Naive B cell (primary cell): Measurements from ENCODE around the gene BFSP2. TPM values are rescaled to one million over a fixed set of nuclear protein-coding genes. Genes with fewer than 3 reads are reported as not detected.

ENCODE experiments used
- ATAC-seq, 2 donors: fragments of 150-1000 bp; cut with Tn5 transposase; 2 replicates each; pipeline ENCODE4 v1.10.0; 2021; ENCODE audit warnings: low read depth in 2 of 2, mild to moderate bottlenecking in 2 of 2, moderate library complexity in 2 of 2
- DNase-seq: peaks from one replicate; pipeline ENCODE4 v3.0.0; 2022
- H3K27ac Mint-ChIP-seq, 6 donors: one replicate each; pipeline ENCODE4 v1.8.0; 2020 to 2022; ENCODE audit warnings: mild to moderate bottlenecking in 6 of 6, mixed read lengths in 6 of 6, moderate library complexity in 5 of 6, inconsistent platforms in 2 of 6
- H3K27me3 Mint-ChIP-seq, 3 donors: one replicate each; pipeline ENCODE4 v1.8.0; 2021 to 2022; ENCODE audit warnings: mixed read lengths in 3 of 3, mild to moderate bottlenecking in 1 of 3
- H3K36me3 Mint-ChIP-seq, 2 donors: one replicate each; pipeline ENCODE4 v1.8.0; 2020 to 2022; ENCODE audit warnings: mixed read lengths in 2 of 2, inconsistent platforms in 1 of 2, mild to moderate bottlenecking in 1 of 2
- H3K4me1 Mint-ChIP-seq, 3 donors: one replicate each; pipeline ENCODE4 v1.8.0; 2020 to 2022; ENCODE audit warnings: mixed read lengths in 3 of 3, inconsistent platforms in 1 of 3, mild to moderate bottlenecking in 1 of 3, moderate library complexity in 1 of 3
- H3K4me3 Mint-ChIP-seq, 8 donors: one replicate each; pipeline ENCODE4 v1.8.0; 2020 to 2022; ENCODE audit warnings: mild to moderate bottlenecking in 8 of 8, mixed read lengths in 8 of 8, moderate library complexity in 8 of 8, inconsistent platforms in 2 of 8
- H3K9me3 Mint-ChIP-seq, 7 donors: one replicate each; pipeline ENCODE4 v1.8.0; 2020 to 2022; ENCODE audit warnings: mixed read lengths in 7 of 7, mild to moderate bottlenecking in 5 of 7, inconsistent platforms in 2 of 7, moderate library complexity in 1 of 7
- polyA plus RNA-seq, 6 donors: library from polyadenylated mRNA; unstranded; fragments of 300-500 nt; fragmentation: Illumina TruSeq; gene quantifications; one replicate each; pipeline ENCODE4 v1.2.3, GENCODE V29; 2021; ENCODE audit warnings: low read depth in 6 of 6

The BFSP2 gene
- polyA plus RNA-seq, 6 donors from 2014 or later, result 0.94 to 3.3 (median 2.5) TPM; not detected in 2

DNA sequence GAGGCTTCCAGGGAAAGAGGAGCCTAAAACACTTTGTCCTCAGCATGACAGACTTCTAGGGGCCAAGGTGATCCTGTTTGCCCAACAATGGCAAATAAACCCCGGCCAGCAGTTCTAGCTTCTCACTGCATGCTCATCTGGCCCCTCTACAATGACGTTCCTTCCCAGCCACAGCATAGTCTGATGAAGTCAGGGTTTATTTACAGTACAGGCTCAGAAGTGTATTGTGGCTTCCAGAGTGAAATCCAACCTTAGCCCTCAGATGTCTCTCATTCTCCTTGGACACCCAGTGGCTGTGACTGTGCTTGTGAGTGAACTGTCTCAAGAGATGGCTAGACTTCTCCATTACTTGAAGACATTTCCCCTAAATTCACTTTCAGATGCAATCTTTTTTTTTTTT, 40.8 kb downstream of the BFSP2 start:
- H3K9me3 Mint-ChIP-seq, result peaks cover 7 to 14% (median 11%) of the 10 kb centered on the region in 7 donors
- DNase-seq, result no peak
- no peak overlapping the region for H3K4me3 Mint-ChIP-seq
- H3K4me1 Mint-ChIP-seq, result peaks cover 29 to 45% (median 35%) of the 10 kb centered on the region in 3 donors
- H3K36me3 Mint-ChIP-seq, result peaks cover 8 to 12% of the 10 kb centered on the region in 2 donors
- H3K27me3 Mint-ChIP-seq, result peaks cover 9 to 19% (median 11%) of the 10 kb centered on the region in 3 donors
- peak overlapping the region in 1 of 6 donors; percentile 28 for H3K27ac Mint-ChIP-seq
- no peak for ATAC-seq

DNA sequence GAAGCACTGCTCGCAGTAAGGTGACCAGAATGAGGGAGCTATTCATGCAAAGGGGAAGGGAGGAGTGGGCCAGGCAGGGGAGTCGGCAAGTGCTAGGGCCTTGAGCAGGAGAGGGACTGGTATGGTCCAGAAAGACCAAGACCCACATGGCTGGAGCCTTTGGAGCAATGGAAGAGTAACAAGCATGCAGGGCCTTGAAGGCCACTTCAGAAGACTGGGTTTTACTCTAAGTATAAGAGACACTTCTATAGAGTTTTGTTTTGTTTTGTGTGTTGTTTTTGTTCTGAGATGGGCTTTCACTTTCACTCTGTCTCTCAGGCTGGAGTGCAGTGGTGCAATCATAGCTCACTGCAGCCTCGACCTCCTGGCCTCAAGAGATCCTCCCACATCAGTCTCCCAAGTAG, 42.0 kb downstream of the BFSP2 start:
- ATAC-seq (peak; percentile 56 to 69), DNase-seq (no peak)

GRCh38 chr3:133442518-133442917, 42.7 kb downstream of the BFSP2 start:
- peaks cover 8 to 12% of the 10 kb centered on the region in 2 donors for H3K36me3 Mint-ChIP-seq
- H3K27ac Mint-ChIP-seq, result peak overlapping the region in 1 of 6 donors; percentile 8
- peaks cover 39 to 48% (median 42%) of the 10 kb centered on the region in 3 donors for H3K4me1 Mint-ChIP-seq
- peaks cover 7 to 14% (median 11%) of the 10 kb centered on the region in 7 donors for H3K9me3 Mint-ChIP-seq
- no peak for ATAC-seq
- no peak for DNase-seq
- H3K4me3 Mint-ChIP-seq, result peak overlapping the region in 4 of 8 donors; percentile 23 to 77 (median 40)
- peaks cover 9 to 29% (median 11%) of the 10 kb centered on the region in 3 donors for H3K27me3 Mint-ChIP-seq

More for the DNA sequence above, 42.0 kb downstream of the BFSP2 start:
- Mint-ChIP-seq H3K27ac (peak overlapping the region in 5 of 6 donors; percentile 25 to 86 (median 57)), H3K4me1 (peaks cover 37 to 45% (median 39%) of the 10 kb centered on the region in 3 donors), H3K36me3 (peaks cover 8 to 12% of the 10 kb centered on the region in 2 donors), H3K27me3 (peaks cover 9 to 23% (median 11%) of the 10 kb centered on the region in 3 donors), H3K9me3 (peaks cover 7 to 14% (median 11%) of the 10 kb centered on the region in 7 donors), H3K4me3 (peak overlapping the region; percentile 60 to 91 (median 82))

DNA sequence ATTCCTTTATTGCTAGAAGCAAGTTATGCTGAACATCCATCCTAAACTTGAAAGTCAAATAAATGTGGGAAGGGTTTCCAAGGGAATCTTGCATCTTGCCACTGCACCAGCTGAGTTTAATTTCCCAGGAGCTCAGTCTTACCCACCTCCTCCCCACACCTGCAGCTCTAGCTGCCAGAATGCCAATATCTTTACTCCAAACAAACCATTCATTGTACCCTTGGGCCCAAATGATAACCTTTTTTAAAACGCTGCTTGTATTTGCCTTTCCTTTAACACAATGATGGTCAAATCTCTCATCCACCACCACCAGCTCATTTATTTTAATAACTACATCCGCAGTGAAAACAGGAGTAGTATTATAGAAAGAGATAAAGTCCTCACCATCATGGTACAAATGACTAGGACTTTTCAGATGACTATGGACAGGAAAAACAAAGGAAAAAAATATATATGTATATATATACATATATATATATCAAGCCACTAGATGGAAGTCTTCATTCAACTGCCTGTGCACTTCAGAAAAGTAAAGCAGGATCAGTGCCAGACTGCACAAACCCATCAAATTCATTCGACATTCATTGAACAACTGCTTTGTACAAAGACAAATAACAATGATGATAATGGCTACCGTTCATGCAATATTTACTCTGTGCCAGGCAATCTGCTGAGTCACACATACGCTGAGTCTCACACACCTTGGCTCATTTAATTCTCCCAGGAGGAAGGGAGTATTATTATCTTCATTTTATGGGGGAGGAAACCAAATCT, 44.0 kb downstream of the BFSP2 start:
- peaks cover 44 to 54% (median 48%) of the 10 kb centered on the region in 3 donors for H3K4me1 Mint-ChIP-seq
- ATAC-seq, result no peak
- no peak for DNase-seq
- peaks cover 11 to 29% (median 14%) of the 10 kb centered on the region in 3 donors for H3K27me3 Mint-ChIP-seq
- H3K4me3 Mint-ChIP-seq, result peak overlapping the region in 1 of 8 donors; percentile 30
- peaks cover 7 to 14% (median 11%) of the 10 kb centered on the region in 7 donors for H3K9me3 Mint-ChIP-seq
- H3K36me3 Mint-ChIP-seq, result peaks cover 8 to 12% of the 10 kb centered on the region in 2 donors
- peak overlapping the region in 2 of 6 donors; percentile 44 to 46 for H3K27ac Mint-ChIP-seq

DNA sequence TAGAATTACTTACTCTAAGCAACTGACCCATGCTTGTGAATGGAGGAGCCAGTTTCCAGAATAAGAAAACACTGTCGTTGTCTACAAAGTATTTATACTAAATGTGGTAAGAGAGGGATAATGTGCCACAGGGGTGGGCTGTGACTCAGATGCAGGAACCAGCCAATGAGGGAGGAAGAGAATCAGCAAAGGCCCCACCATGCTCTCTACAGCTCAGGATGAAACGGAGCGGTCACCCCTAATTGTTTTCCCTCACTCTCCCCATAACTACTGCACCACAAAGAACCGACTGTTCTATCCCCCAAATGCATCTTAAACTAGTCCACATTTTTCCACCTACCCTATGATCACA, 44.5 kb downstream of the BFSP2 start:
- peaks cover 5 to 7% of the 10 kb centered on the region in 2 donors for H3K36me3 Mint-ChIP-seq
- H3K4me1 Mint-ChIP-seq, result peaks cover 50 to 57% (median 54%) of the 10 kb centered on the region in 3 donors
- DNase-seq (no peak), ATAC-seq (no peak)
- no peak overlapping the region for H3K4me3 Mint-ChIP-seq
- H3K27me3 Mint-ChIP-seq, result peaks cover 6 to 25% (median 11%) of the 10 kb centered on the region in 3 donors
- peaks cover 5 to 11% (median 7%) of the 10 kb centered on the region in 7 donors for H3K9me3 Mint-ChIP-seq
- peak overlapping the region in 1 of 6 donors; percentile 61 for H3K27ac Mint-ChIP-seq

DNA sequence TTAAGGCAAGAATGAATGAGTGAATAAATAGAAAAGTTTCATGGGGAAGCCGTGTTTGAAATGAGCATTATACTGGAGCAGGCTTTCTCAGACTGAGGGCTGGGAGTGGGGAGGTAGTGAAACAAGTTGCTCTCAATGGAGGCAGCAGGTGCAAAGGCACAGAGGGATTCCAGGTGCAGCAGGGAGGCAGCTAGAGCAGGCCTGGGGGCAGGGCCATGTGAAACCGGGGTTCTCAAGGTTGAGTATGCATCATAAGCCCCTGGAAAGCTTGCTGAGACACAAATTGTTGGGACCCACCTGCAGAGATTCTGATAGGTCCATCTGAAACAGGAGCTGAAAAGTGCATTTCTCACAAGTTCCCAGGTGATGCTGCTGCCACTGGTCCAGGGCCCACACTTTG, 45.3 kb downstream of the BFSP2 start:
- Mint-ChIP-seq H3K4me3 (peak overlapping the region in 1 of 8 donors; percentile 1), H3K9me3 (peaks cover 0 to 4% (median 0%) of the 10 kb centered on the region in 7 donors), H3K27me3 (peaks cover 0 to 19% (median 9%) of the 10 kb centered on the region in 3 donors), H3K4me1 (peaks cover 57 to 61% (median 58%) of the 10 kb centered on the region in 3 donors), H3K27ac (peak overlapping the region in 2 of 6 donors; percentile 15 to 67), H3K36me3 (peaks cover 0 to under 1% of the 10 kb centered on the region in 2 donors)
- DNase-seq (no peak), ATAC-seq (no peak)

DNA sequence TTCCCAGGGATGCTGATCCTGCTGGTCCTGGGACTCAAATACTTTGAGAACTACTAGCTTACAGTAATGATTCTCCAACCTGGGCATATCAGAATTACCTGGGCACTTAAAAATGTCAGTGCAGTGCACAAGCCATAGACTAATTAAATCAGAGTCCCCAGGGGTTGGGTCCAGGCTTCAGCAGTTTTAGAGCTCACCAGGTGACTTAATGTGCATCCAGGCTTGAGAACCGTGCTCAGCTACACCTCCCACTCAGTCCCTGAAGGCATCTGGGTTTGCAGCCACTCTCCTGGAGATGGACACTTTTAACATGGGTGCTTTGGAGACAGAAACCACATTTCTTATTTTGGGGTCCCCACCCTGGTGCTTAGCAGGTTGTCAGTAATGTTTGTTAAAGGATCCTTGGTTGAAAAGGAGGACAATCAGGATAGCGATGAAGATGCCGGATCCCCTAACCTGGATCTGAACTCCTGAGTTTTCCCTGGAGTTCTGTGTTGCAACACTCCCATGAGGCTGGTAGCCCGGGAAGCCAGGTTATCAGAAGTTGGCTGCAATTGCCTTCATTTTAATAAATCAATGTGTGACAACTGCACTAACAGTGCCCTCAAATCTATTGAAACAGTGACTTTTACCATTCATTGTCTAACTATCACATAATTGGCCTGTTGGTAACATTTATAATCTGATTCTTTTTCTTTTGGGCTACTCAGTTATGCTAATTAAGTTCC, 48.1 kb downstream of the BFSP2 start:
- DNase-seq (peak; percentile 37), ATAC-seq (peak; percentile 35 to 46)
- H3K27ac Mint-ChIP-seq, result peak overlapping the region; percentile 36 to 97 (median 56)
- no peaks in the 10 kb centered on the region for H3K36me3 Mint-ChIP-seq
- H3K4me1 Mint-ChIP-seq, result peaks cover 43 to 54% (median 45%) of the 10 kb centered on the region in 3 donors
- no peaks in the 10 kb centered on the region for H3K9me3 Mint-ChIP-seq
- H3K4me3 Mint-ChIP-seq, result peak overlapping the region; percentile 14 to 86 (median 72)
- H3K27me3 Mint-ChIP-seq, result peaks cover 8 to 28% (median 9%) of the 10 kb centered on the region in 3 donors

DNA sequence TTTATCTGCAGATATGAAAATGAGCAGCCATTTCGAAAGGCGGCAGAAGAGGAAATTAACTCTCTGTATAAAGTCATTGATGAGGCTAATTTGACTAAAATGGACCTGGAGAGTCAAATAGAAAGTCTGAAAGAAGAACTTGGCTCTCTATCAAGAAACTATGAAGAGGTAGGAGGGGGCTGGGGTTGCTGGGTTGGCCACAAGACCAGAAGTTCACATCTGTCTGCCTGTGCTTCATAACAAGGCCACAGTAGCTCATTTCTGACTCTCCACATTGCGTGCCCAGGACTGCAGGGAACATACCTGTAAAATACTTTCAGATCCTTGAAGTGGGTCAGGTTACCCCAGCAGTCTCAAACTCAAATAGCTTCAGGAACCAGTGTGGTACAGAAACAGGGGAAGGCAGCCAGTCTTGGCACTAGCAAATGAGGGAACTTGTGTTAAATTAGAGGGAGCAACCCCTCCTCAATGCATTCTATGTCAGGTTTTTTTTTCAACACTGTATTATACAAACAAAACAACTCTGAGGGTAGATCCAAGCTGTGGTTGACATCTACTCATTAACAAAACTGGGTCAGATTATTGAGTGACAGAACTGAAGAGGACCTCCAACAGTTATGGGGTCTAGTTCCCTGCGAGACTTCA, 48.7 kb downstream of the BFSP2 start:
- Mint-ChIP-seq H3K36me3 (no peaks in the 10 kb centered on the region), H3K9me3 (no peaks in the 10 kb centered on the region), H3K4me3 (peak overlapping the region; percentile 14 to 86 (median 72)), H3K27me3 (peaks cover 9 to 34% (median 14%) of the 10 kb centered on the region in 3 donors), H3K27ac (peak overlapping the region in 5 of 6 donors; percentile 49 to 97 (median 78)), H3K4me1 (peaks cover 40 to 52% (median 43%) of the 10 kb centered on the region in 3 donors)
- ATAC-seq (peak; percentile 92 to 95), DNase-seq (peak; percentile 84)

DNA sequence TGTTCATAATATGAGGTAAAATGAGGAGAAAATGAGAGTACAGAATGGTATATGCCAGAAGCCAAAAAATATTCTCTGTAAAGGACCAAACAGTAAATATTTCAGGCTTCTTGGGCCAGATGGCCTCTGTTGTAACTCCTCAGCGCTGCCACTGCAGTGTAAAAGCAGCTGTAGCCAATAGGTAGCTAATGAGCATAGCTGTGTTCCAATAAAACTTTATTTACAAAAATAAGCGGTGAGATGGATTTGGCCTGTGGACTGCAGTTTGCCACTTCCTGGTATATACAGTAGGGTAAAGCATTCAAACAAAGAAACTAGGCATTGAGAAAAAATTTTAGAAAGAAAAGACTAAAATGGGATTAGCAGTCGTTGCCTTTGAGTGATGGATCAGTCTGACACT, 51.5 kb downstream of the BFSP2 start:
- Mint-ChIP-seq H3K36me3 (peaks cover 0 to 8% of the 10 kb centered on the region in 2 donors), H3K27ac (peak overlapping the region in 1 of 6 donors; percentile 18), H3K4me1 (peaks cover 36 to 49% (median 38%) of the 10 kb centered on the region in 3 donors), H3K4me3 (no peak overlapping the region), H3K27me3 (peaks cover 5 to 36% (median 36%) of the 10 kb centered on the region in 3 donors), H3K9me3 (no peaks in the 10 kb centered on the region)
- DNase-seq, result no peak
- ATAC-seq, result no peak

DNA sequence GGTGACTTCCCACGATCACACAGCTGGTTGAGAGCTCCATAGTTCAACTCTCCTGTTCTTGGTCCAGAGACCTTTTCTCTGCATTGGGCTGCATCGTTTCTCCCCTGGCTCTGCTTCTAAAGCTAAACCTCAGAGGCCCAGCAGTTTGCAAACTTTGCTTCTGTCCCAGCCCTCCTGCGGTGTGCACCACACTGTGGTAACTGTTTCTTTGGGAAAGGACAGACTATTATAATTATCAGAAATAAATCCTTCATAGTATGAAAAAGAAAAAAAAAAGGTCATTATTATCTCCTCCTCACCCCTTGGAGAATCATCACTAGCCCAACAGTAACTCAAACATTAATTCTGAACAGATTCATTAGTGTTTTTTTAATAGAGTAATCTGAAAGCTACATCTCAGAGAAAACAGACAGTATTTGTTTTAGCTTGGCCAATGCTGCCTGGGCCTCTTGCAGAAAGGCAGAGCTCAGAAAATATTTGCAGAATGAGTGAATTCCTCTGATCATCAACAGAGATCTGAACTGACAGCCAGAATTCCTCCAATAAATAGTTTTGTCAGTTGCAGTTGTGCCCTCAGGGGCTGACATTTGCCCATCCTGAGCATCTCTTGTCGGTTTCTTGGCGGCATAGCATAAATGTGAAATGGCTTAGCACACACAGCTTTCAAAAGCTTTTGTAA, 52.9 kb downstream of the BFSP2 start:
- H3K4me3 Mint-ChIP-seq, result no peak overlapping the region
- ATAC-seq (no peak), DNase-seq (no peak)
- no peak overlapping the region for H3K27ac Mint-ChIP-seq
- peaks cover 9 to 36% (median 30%) of the 10 kb centered on the region in 3 donors for H3K27me3 Mint-ChIP-seq
- peaks cover 0 to 8% of the 10 kb centered on the region in 2 donors for H3K36me3 Mint-ChIP-seq
- no peaks in the 10 kb centered on the region for H3K9me3 Mint-ChIP-seq
- H3K4me1 Mint-ChIP-seq, result peaks cover 26 to 36% (median 28%) of the 10 kb centered on the region in 3 donors

DNA sequence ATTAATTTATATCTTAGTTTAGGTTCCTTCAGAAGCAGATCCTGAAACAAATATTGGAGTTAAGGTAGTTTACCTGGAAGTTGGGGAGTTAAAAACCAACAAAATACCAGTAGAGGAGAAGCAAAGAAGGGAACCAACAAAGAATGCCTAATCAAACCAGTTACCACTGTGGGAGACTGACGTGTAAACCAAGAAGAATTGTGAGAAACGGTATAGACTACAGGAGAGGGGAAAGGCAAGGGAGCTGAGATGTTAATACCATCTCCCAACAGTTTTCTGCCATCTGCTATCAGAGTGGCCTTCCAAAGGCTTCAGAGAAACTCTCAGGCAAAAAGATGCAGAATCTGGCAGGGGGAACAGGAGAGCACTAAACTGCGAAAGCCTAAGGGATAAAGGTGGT, 53.5 kb downstream of the BFSP2 start:
- ATAC-seq (no peak), DNase-seq (no peak)
- Mint-ChIP-seq H3K9me3 (no peaks in the 10 kb centered on the region), H3K4me3 (no peak overlapping the region), H3K27ac (no peak overlapping the region), H3K4me1 (peaks cover 20 to 30% (median 24%) of the 10 kb centered on the region in 3 donors), H3K36me3 (peaks cover 0 to 8% of the 10 kb centered on the region in 2 donors), H3K27me3 (peaks cover 7 to 36% (median 30%) of the 10 kb centered on the region in 3 donors)

- Mint-ChIP-seq H3K36me3 (peaks cover 0 to 8% of the 10 kb centered on the region in 2 donors), H3K27me3 (peaks cover 13 to 36% (median 30%) of the 10 kb centered on the region in 3 donors), H3K4me1 (peaks cover 1 to 11% (median 5%) of the 10 kb centered on the region in 3 donors), H3K4me3 (no peak overlapping the region), H3K9me3 (no peaks in the 10 kb centered on the region), H3K27ac (no peak overlapping the region)
- no peak for DNase-seq
- no peak for ATAC-seq
Measured at GRCh38 chr3:133455281-133455680, 55.4 kb downstream of the BFSP2 start.
